Measurements from ENCODE around the gene FBXL7. TPM values are rescaled to one million over a fixed set of nuclear protein-coding genes. Genes with fewer than 3 reads are reported as not detected.

The FBXL7 gene
- total RNA-seq, 1 donor from 2014 or later = 5.3 TPM

- no peak for DNase-seq (ENCODE audit: low read depth, low spot score)
Observed at GRCh38 chr5:15936505-15937245, 436.7 kb downstream of the FBXL7 start.

GRCh38 chr5:15937708-15938107 is 437.7 kb downstream of the FBXL7 start:
- DNase-seq (ENCODE audit: low read depth, low spot score) = no peak

- DNase-seq (ENCODE audit: low read depth, low spot score) = no peak
Observed at GRCh38 chr5:15938186-15938585, 438.2 kb downstream of the FBXL7 start.

GRCh38 chr5:15938961-15939360 is 439.0 kb downstream of the FBXL7 start:
- DNase-seq (ENCODE audit: low read depth, low spot score) = peak; percentile 74

- no peak for DNase-seq (ENCODE audit: low read depth, low spot score)
Observed at GRCh38 chr5:15940905-15941304, 440.9 kb downstream of the FBXL7 start.

GRCh38 chr5:15943487-15943886 is 443.5 kb downstream of the FBXL7 start:
- DNase-seq (ENCODE audit: low read depth, low spot score) = no peak

GRCh38 chr5:15946026-15946425 is 446.0 kb downstream of the FBXL7 start:
- no peak for DNase-seq (ENCODE audit: low read depth, low spot score)

GRCh38 chr5:15948190-15948589 is 448.2 kb downstream of the FBXL7 start:
- no peak for DNase-seq (ENCODE audit: low read depth, low spot score)

- no peak for DNase-seq (ENCODE audit: low read depth, low spot score)
Observed at GRCh38 chr5:15951126-15951525, 451.1 kb downstream of the FBXL7 start.

- DNase-seq (ENCODE audit: low read depth, low spot score) = no peak
Observed at GRCh38 chr5:15951550-15951949, 451.6 kb downstream of the FBXL7 start.

- no peak for DNase-seq (ENCODE audit: low read depth, low spot score)
Observed at GRCh38 chr5:15956622-15957021, 456.6 kb downstream of the FBXL7 start.

GRCh38 chr5:15957124-15957523 is 457.1 kb downstream of the FBXL7 start:
- no peak for DNase-seq (ENCODE audit: low read depth, low spot score)

GRCh38 chr5:15959370-15960164 is 459.6 kb downstream of the FBXL7 start:
- no peak for DNase-seq (ENCODE audit: low read depth, low spot score)

- no peak for DNase-seq (ENCODE audit: low read depth, low spot score)
Observed at GRCh38 chr5:15966066-15966640, 466.2 kb downstream of the FBXL7 start.

- no peak for DNase-seq (ENCODE audit: low read depth, low spot score)
Observed at GRCh38 chr5:15966651-15967050, 466.7 kb downstream of the FBXL7 start.

GRCh38 chr5:15968993-15969392 is 469.0 kb downstream of the FBXL7 start:
- no peak for DNase-seq (ENCODE audit: low read depth, low spot score)

GRCh38 chr5:15977851-15978250 is 477.9 kb downstream of the FBXL7 start:
- no peak for DNase-seq (ENCODE audit: low read depth, low spot score)

GRCh38 chr5:15980835-15981234 is 480.9 kb downstream of the FBXL7 start:
- DNase-seq (ENCODE audit: low read depth, low spot score) = no peak

GRCh38 chr5:15983392-15983791 is 483.4 kb downstream of the FBXL7 start:
- DNase-seq (ENCODE audit: low read depth, low spot score) = no peak
